SK-N-SH (cell line): ENCODE data around the gene FAM20A. TPM values are rescaled to one million over a fixed set of nuclear protein-coding genes. Genes with fewer than 3 reads are reported as not detected.

ENCODE experiments used
- CTCF ChIA-PET: fragments of 300-600, 350-600 bp; formaldehyde crosslinking; extraction: SDS; loops from one replicate; lab custom pipeline; 2021; lab: Yijun Ruan, JAX
- POLR2A ChIA-PET: fragments of 350-600 bp; sonication (Branson Sonifier 250); formaldehyde crosslinking; extraction: SDS; loops from one replicate; lab custom pipeline; 2020; ENCODE audit warnings: antibody characterized with exemption, inconsistent platforms; lab: Yijun Ruan, JAX
- DNase-seq: peaks from one replicate; pipeline ENCODE4 v3.0.0; 2012
- H2AFZ ChIP-seq: fragments of 200-600 bp; sonication (generic); 2 replicates; pipeline ENCODE4 v1.8.1; 2016; ENCODE audit warnings: antibody characterized with exemption, mild to moderate bottlenecking, low read depth
- H3F3A ChIP-seq: fragments of 200-600 bp; sonication (generic); replicated peaks from 2 replicates; pipeline ENCODE3; 2016; ENCODE audit warnings: antibody characterized with exemption, mild to moderate bottlenecking; ENCODE audit not compliant: insufficient read depth
- H3K27ac ChIP-seq, 2 experiments: fragments of 200-500 bp in 1 of 2; fragments of 200-600 bp in 1 of 2; sonication (Bioruptor generic) in 1 of 2; sonication (generic), shearing (Covaris generic) in 1 of 2; 2 replicates each; pipeline versions ENCODE4 v1.5.1 to v1.6.1; 2014 to 2016; ENCODE audit warnings: low read depth in 2 of 2, inconsistent platforms in 1 of 2, low read length in 1 of 2, mild to moderate bottlenecking in 1 of 2, mixed read lengths in 1 of 2
- H3K27me3 ChIP-seq: fragments of 200-600 bp; sonication (generic), shearing (Covaris generic); 2 replicates; pipeline ENCODE4 v1.6.1; 2016; ENCODE audit warnings: mixed run types; ENCODE audit not compliant: insufficient read depth
- H3K36me3 ChIP-seq, 2 experiments: fragments of 200-500 bp in 1 of 2; fragments of 200-600 bp in 1 of 2; sonication (Bioruptor generic) in 1 of 2; sonication (generic) in 1 of 2; replicated peaks in 1 of 2; 2 replicates each; pipeline versions ENCODE3 to v1.5.1; 2014 to 2016; ENCODE audit warnings: low read length in 1 of 2, mild to moderate bottlenecking in 1 of 2; ENCODE audit not compliant: insufficient read depth in 2 of 2, control insufficient read depth in 1 of 2
- H3K4me1 ChIP-seq, 2 experiments: fragments of 200-500 bp in 1 of 2; fragments of 200-600 bp in 1 of 2; sonication (Bioruptor generic) in 1 of 2; sonication (generic), shearing (Covaris generic) in 1 of 2; 2 replicates each; pipeline versions ENCODE4 v1.5.1 to v1.6.1; 2014 to 2016; ENCODE audit warnings: low read depth in 1 of 2, low read length in 1 of 2, mixed run types in 1 of 2; ENCODE audit not compliant: insufficient read depth in 2 of 2, control insufficient read depth in 1 of 2
- H3K4me2 ChIP-seq: fragments of 200-600 bp; sonication (generic), shearing (Covaris generic); 2 replicates; pipeline ENCODE4 v1.6.1; 2017; ENCODE audit warnings: mixed run types
- H3K4me3 ChIP-seq, 2 experiments: fragments of 200-500 bp in 1 of 2; fragments of 200-600 bp in 1 of 2; sonication (Bioruptor generic) in 1 of 2; sonication (generic), shearing (Covaris generic) in 1 of 2; 2 replicates each; pipeline versions ENCODE4 v1.5.1 to v1.8.1; 2014 to 2016; ENCODE audit warnings: low read depth in 2 of 2, inconsistent platforms in 1 of 2, low read length in 1 of 2, mild to moderate bottlenecking in 1 of 2, mixed read lengths in 1 of 2, moderate library complexity in 1 of 2
- H3K79me2 ChIP-seq: fragments of 200-600 bp; sonication (generic); 2 replicates; pipeline ENCODE4 v1.8.1; 2017; ENCODE audit warnings: mild to moderate bottlenecking; ENCODE audit not compliant: insufficient read depth
- H3K9ac ChIP-seq: fragments of 200-600 bp; sonication (generic); 2 replicates; pipeline ENCODE4 v1.6.1; 2017; ENCODE audit warnings: mixed run types
- H3K9me2 ChIP-seq: fragments of 200-600 bp; sonication (generic); 2 replicates; pipeline ENCODE4 v1.6.1; 2017; ENCODE audit warnings: mixed run types
- H3K9me3 ChIP-seq: fragments of 200-600 bp; sonication (generic); 2 replicates; pipeline ENCODE4 v1.6.1; 2017; ENCODE audit warnings: mixed run types, mild to moderate bottlenecking, moderate library complexity
- H4K20me1 ChIP-seq: fragments of 200-600 bp; sonication (generic); 2 replicates; pipeline ENCODE4 v1.6.1; 2017; ENCODE audit warnings: mild to moderate bottlenecking, mixed run types; ENCODE audit not compliant: insufficient read depth
- EZH2phosphoT487 ChIP-seq: fragments of 200-600 bp; sonication (generic); IDR thresholded peaks from 2 replicates; pipeline ENCODE4 v1.6.1; 2017; ENCODE audit warnings: low read depth, mixed run types, mild to moderate bottlenecking, antibody characterized with exemption, moderate library complexity, borderline replicate concordance
- FOSL2 ChIP-seq: IDR thresholded peaks from 2 replicates; pipeline ENCODE4 v1.4.0; 2012; ENCODE audit warnings: low read depth, mild to moderate bottlenecking, moderate library complexity, borderline replicate concordance
- IRF3 ChIP-seq: fragments of 150-350 bp; IDR thresholded peaks from 2 replicates; pipeline ENCODE4 v1.6.1; 2016; ENCODE audit warnings: mild to moderate bottlenecking, low read depth, low read length
- JUND ChIP-seq: IDR thresholded peaks from 2 replicates; pipeline ENCODE4 v1.4.0; 2012
- MAX ChIP-seq: IDR thresholded peaks from 2 replicates; pipeline ENCODE4 v1.4.0; 2012; ENCODE audit warnings: low read depth
- MEF2A ChIP-seq: IDR thresholded peaks from 2 replicates; pipeline ENCODE4 v1.4.0; 2012; ENCODE audit warnings: low read depth, borderline replicate concordance
- NRF1 ChIP-seq: IDR thresholded peaks from 2 replicates; pipeline ENCODE4 v1.6.1; 2012; ENCODE audit warnings: low read depth, mild to moderate bottlenecking, low read length
- PBX3 ChIP-seq: IDR thresholded peaks from 2 replicates; pipeline ENCODE4; 2012
- RCOR1 ChIP-seq: fragments of 150-350 bp; IDR thresholded peaks from 2 replicates; pipeline ENCODE4 v1.6.1; 2017; ENCODE audit warnings: antibody characterized with exemption, low read length
- REST ChIP-seq: IDR thresholded peaks from 2 replicates; pipeline ENCODE4 v1.6.1; 2012; ENCODE audit warnings: mild to moderate bottlenecking, low read depth, low read length, moderate library complexity
- TAF1 ChIP-seq: IDR thresholded peaks from 2 replicates; pipeline ENCODE4 v1.6.1; 2012; ENCODE audit warnings: low read depth, mild to moderate bottlenecking, low read length, moderate library complexity, borderline replicate concordance
- USF1 ChIP-seq: IDR thresholded peaks from 2 replicates; pipeline ENCODE4 v1.4.0; 2012; ENCODE audit warnings: low read depth, borderline replicate concordance
- USF2 ChIP-seq: fragments of 150-350 bp; IDR thresholded peaks from 2 replicates; pipeline ENCODE4 v1.6.1; 2017; ENCODE audit warnings: antibody characterized with exemption, low read length, low read depth, borderline replicate concordance
- YY1 ChIP-seq: IDR thresholded peaks from 2 replicates; pipeline ENCODE4 v1.4.0; 2012; ENCODE audit warnings: low read depth, mild to moderate bottlenecking
- WGBS: methylation state at CpG from one replicate; pipeline ENCODE4 v1.1.6; 2017; ENCODE audit warnings: low lambda C conversion rate; 5-methylcytosine and 5-hydroxymethylcytosine counted together
- polyA plus RNA-seq, 3 experiments: library from polyadenylated mRNA; depleted of rRNA; stranded (reverse); fragments of >200 nt; gene quantifications; 2 replicates each; pipeline ENCODE4 v1.2.3, GENCODE V29; 2012

FAM20A gene
- polyA plus RNA-seq, 1 of the 3 experiments (the other 2 are of a cell fraction): not detected

GRCh38 chr17:68649324-68649723 is 48.2 kb upstream of the FAM20A start (continued):
- TF ChIP-seq REST: no peak
- no peak for TF ChIP-seq USF2
- no peak for TF ChIP-seq YY1
- TF ChIP-seq MEF2A: no peak

GRCh38 chr17:68646626-68647526 is 45.7 kb upstream of the FAM20A start:
- 46% methylated on average over 11 of the region's 11 CpGs for WGBS
- TF ChIP-seq TAF1: no peak
- TF ChIP-seq MEF2A: no peak
- TF ChIP-seq JUND: no peak
- TF ChIP-seq USF2: no peak
- TF ChIP-seq PBX3: no peak
- TF ChIP-seq EZH2phosphoT487: no peak
- no peak for TF ChIP-seq NRF1
- no peak for TF ChIP-seq REST
- no peak for TF ChIP-seq RCOR1
- TF ChIP-seq USF1: no peak
- TF ChIP-seq IRF3: no peak
- no peak for TF ChIP-seq FOSL2
- no peak for TF ChIP-seq YY1
- no peak for TF ChIP-seq MAX
- TF ChIP-seq, all 33 proteins: peak for 0
- CTCF ChIA-PET: interaction anchor here (1.0 kb wide), 1 partner anchor 33 kb away, joined by 5 read pairs; no protein-coding TSS in a partner anchor

More at GRCh38 chr17:68646626-68647526, 45.7 kb upstream of the FAM20A start:
- Histone ChIP-seq H3K9ac (no peak overlapping the region), H3K4me3 (no peak overlapping the region), H3K27me3 (no peaks in the 10 kb centered on the region), H3K9me3 (no peaks in the 10 kb centered on the region), H2AFZ (no peak overlapping the region), H3F3A (no peaks in the 10 kb centered on the region), H3K36me3 (no peaks in the 10 kb centered on the region), H3K79me2 (no peaks in the 10 kb centered on the region), H3K4me1 (no peaks in the 10 kb centered on the region), H3K4me2 (no peak overlapping the region), H3K9me2 (no peaks in the 10 kb centered on the region), H4K20me1 (no peaks in the 10 kb centered on the region), H3K27ac (no peak overlapping the region)
- POLR2A ChIA-PET: no interaction called here
- DNase-seq: no peak
